NCI-H524 treated with DMSO at 0.1 percent for 48 hours (cell line): ENCODE data around the gene CAB39.
"Not testable (repeated sequence)": the region's sequence is repeated elsewhere in the genome, so short reads cannot be mapped to it uniquely, and the experiment has no call there.

Source experiments
- DNase-seq: peaks from one replicate; lab custom pipeline; 2025; lab: John Stamatoyannopoulos, UW

The CAB39 gene

GRCh38 chr2:230715201-230715600 is 2.6 kb downstream of the CAB39 start:
- DNase-seq: no peak

- no peak for DNase-seq
These were observed 3.9 kb downstream of the CAB39 start for GRCh38 chr2:230716588-230716987.

- DNase-seq: no peak
These were observed 5.0 kb downstream of the CAB39 start for GRCh38 chr2:230717600-230717999.

DNA sequence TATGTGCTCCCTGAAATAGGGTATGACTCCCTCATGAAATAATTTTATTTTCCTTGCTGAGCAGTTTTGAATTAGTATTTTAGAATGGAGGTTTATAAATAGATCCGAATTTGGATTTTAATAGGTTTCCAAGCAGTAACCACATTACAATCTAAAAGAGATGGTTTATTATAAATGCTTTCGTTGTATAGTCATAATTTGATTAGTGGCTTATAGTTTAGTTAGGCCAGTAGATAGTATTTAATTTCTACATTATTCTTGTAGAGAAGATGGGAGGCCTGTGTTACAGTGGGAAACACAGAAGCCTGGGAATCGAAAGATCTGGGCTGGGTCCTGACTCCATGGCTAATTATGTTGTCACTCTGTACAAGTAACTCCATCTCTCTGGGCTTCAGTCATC is 6.7 kb downstream of the CAB39 start:
- no peak for DNase-seq

DNA sequence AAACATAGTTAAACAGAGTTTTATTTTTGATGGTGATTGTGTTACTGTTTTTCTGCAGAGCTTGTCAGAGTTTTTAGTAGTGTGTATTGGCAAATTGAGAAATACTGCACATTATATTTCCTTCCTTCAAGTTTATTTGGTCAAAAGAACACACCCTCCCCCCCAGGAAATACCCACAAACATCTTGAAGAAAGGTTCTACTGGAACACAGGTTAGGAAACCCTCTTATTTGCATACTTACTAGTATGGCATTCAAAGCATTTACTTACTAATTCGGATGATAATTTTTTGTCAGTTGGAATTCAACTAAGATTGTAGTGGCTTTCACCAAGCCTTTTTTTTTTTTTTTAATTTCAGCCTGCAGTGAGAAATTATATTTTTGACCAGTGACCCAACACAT is 9.1 kb downstream of the CAB39 start:
- no peak for DNase-seq

GRCh38 chr2:230722207-230722885 is 9.7 kb downstream of the CAB39 start:
- no peak for DNase-seq

DNA sequence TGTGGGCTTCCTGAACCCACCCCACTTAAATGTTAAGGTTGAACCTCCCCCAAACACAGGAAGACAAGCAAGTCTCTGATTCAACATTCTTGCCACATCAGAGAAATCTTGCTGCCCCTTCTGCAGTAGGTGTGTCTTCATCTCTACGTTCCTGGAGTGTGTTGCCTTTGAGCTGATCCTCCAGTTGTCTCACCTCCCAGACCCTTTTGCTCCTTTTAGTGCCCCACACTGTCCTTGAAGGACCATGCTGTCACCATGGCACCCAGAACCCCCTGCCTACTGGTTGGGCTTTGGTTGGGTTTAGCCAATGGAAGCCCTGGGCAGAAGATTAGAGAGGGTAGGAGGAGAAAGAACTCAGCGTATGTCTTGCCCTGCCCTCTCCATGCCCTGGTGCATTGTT is 10.7 kb downstream of the CAB39 start:
- no peak for DNase-seq

- DNase-seq: not testable (repeated sequence)
These were observed 12.3 kb downstream of the CAB39 start for GRCh38 chr2:230724957-230725356.

DNA sequence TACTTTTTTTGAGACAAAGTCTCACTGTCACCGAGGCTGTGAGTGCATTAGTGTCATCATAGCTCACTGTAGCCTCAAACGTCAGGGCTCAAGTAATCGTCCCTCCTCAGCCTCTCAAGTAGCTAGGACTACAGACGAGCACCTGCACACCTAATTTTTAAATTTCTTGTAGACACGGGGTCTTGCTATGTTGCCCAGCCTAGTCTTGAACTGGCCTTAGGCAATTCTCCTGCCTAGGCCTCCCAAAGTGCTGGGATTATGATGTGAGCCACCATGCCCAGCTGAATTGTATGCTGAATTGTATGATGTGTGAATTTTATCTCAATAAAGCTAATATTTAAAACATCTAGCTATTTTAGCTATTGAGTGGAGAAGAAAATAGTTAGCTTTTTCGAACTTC is 18.9 kb downstream of the CAB39 start:
- no peak for DNase-seq

- no peak for DNase-seq
These were observed 20.3 kb downstream of the CAB39 start for GRCh38 chr2:230732914-230733401.

- no peak for DNase-seq
These were observed 21.9 kb downstream of the CAB39 start for GRCh38 chr2:230734247-230735175.

GRCh38 chr2:230735884-230736283 is 23.2 kb downstream of the CAB39 start:
- DNase-seq: no peak

- DNase-seq: no peak
These were observed 24.7 kb downstream of the CAB39 start for GRCh38 chr2:230737300-230737699.

DNA sequence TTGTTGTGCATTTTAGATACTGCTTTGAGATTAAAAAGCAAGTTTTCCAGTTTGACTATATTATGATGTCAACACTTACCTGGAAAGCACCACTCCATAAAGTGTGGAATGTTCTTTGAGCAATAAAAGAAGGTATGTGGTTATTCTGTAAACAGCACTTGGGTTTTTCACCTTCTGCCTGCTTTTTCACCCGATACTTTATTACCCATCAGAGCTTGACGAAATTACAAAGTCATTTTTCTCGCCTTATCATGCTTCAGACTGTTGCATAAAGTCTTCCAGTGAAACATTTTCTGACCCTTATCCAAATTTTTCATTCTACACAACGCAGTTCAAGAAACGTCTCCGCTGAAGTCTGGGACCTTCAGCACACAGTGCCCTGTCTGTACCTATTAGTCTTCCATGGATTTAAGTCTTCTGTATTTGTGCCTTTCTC is 25.2 kb downstream of the CAB39 start:
- DNase-seq: no peak

GRCh38 chr2:230738391-230738811 is 25.8 kb downstream of the CAB39 start:
- DNase-seq: no peak

- no peak for DNase-seq
These were observed 26.3 kb downstream of the CAB39 start for GRCh38 chr2:230738924-230739323.

- no peak for DNase-seq
These were observed 27.3 kb downstream of the CAB39 start for GRCh38 chr2:230739961-230740360.

DNA sequence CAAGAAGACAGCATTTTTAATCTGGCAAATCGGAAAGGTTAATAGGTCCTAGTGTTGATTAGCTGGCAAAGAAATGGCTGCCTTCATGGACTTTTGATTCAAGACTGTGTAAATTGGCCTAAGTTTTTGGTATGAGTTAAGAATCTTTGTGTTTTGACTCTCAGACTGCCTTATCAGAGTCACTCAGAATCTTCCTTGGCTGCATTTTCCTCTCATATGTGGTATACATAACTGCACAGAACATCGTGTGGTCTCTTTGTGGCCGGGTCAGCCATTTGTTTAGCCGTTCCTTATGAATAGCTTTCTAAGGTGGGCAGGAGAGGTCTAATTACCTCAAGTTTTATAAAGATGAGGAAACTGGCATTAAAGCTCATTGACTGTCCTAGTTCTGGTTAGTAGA is 30.1 kb downstream of the CAB39 start:
- no peak for DNase-seq

DNA sequence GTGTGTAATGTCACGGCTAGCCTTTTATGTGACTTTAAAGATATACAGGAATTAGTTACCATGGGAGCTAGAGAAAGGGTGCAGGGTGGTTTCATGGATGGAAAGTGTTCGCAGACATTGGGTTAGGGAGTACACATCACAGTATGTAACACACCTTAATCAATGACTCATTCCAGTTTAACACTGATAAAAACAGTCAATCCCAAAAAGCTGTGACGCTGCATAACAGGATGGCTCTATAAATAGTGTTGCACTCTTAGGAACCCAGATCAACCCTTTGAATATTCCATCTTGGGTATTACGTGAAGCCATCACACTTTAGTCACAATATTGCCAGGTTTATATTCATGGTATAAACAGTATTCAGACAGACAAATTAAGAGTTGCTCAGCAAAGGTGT is 33.6 kb downstream of the CAB39 start:
- no peak for DNase-seq

DNA sequence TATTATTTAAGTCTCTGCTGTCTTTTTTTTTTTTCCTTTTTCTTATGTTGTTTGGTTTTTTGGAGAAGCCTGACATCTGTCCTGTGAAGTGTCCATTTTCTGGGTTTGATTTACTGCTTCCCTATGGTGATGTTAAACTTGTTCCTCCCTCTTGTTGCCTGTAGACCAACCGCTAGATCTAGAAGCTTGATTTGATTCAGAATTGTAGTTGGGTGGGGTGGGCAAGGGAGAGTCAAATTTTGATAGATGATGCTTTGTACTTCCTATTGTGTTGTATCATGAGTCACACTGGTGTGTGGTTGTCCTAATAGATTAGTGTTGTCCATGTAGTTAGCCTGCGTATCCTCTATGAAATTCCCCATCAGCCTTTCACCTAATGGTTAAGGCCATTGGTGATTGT is 35.4 kb downstream of the CAB39 start:
- no peak for DNase-seq

- DNase-seq: no peak
These were observed 36.5 kb downstream of the CAB39 start for GRCh38 chr2:230749111-230749510.

GRCh38 chr2:230751062-230751461 is 38.4 kb downstream of the CAB39 start:
- no peak for DNase-seq

DNA sequence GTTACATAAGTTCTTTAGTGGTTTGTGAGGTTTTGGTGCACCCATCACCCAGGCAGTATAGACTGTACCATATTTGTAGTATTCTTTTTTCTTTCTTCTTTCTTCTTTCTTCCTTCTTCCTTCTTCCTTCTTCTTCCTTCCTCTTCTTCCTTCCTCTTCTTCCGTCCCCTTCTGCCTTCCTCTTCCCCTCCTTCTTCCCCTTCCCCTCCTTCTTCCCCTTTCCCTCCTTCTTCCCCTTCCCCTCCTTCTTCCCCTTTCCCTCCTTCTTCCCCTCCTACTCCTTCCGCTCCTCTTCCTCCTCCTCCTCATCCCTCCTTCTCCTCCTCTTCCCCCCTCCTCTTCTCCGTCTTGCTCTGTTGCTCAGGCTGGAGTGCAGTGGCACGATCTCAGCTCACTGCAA is 41.6 kb downstream of the CAB39 start:
- DNase-seq: no peak
